Measurements from ENCODE around the gene PTH2. TPM values are rescaled to one million over a fixed set of nuclear protein-coding genes. Genes with fewer than 3 reads are reported as not detected.

Gene PTH2
- total RNA-seq, 1 donor, result not detected

- peak; percentile 31 for TF ChIP-seq CTCF (IDR thresholded peaks at IDR 0.05; ENCODE audit: insufficient read depth, low read depth, low read length)
- no peak for DNase-seq (ENCODE audit: low read depth)
Measured at GRCh38 chr19:49430678-49431329, 7.6 kb upstream of the PTH2 start.

GRCh38 chr19:49430172-49430677 lies 7.0 kb upstream of the PTH2 start:
- DNase-seq (ENCODE audit: low read depth), result no peak
- no peak overlapping the region for H3K4me3 ChIP-seq (ENCODE audit: low read depth, low read length)
- TF ChIP-seq CTCF (IDR thresholded peaks at IDR 0.05; ENCODE audit: insufficient read depth, low read depth, low read length), result no peak

More at GRCh38 chr19:49430678-49431329, 7.6 kb upstream of the PTH2 start:
- no peak overlapping the region for H3K4me3 ChIP-seq (ENCODE audit: low read depth, low read length)

- no peak for TF ChIP-seq CTCF (IDR thresholded peaks at IDR 0.05; ENCODE audit: insufficient read depth, low read depth, low read length)
- no peak for DNase-seq (ENCODE audit: low read depth)
- no peak overlapping the region for H3K4me3 ChIP-seq (ENCODE audit: low read depth, low read length)
Measured at GRCh38 chr19:49428547-49429451, 5.6 kb upstream of the PTH2 start.

GRCh38 chr19:49427855-49428546 lies 4.8 kb upstream of the PTH2 start:
- no peak overlapping the region for H3K4me3 ChIP-seq (ENCODE audit: low read depth, low read length)
- DNase-seq (ENCODE audit: low read depth), result no peak
- no peak for TF ChIP-seq CTCF (IDR thresholded peaks at IDR 0.05; ENCODE audit: insufficient read depth, low read depth, low read length)

- no peak for DNase-seq (ENCODE audit: low read depth)
- H3K4me3 ChIP-seq (ENCODE audit: low read depth, low read length), result no peak overlapping the region
- no peak for TF ChIP-seq CTCF (IDR thresholded peaks at IDR 0.05; ENCODE audit: insufficient read depth, low read depth, low read length)
Measured at GRCh38 chr19:49427339-49427738, 4.1 kb upstream of the PTH2 start.

- no peak overlapping the region for H3K4me3 ChIP-seq (ENCODE audit: low read depth, low read length)
- TF ChIP-seq CTCF (IDR thresholded peaks at IDR 0.05; ENCODE audit: insufficient read depth, low read depth, low read length), result no peak
- no peak for DNase-seq (ENCODE audit: low read depth)
Measured at GRCh38 chr19:49425922-49426592, 2.8 kb upstream of the PTH2 start.
